H1 (cell line): ENCODE results near the gene TWIST1. TPM values are rescaled to one million over a fixed set of nuclear protein-coding genes. Genes with fewer than 3 reads are reported as not detected.

Experiments used
- CTCF ChIA-PET: fragments of 300-600 bp; sonication (Branson Sonifier 250); formaldehyde crosslinking; loops from one replicate; lab custom pipeline; 2021; ENCODE audit not compliant: partially characterized antibody; lab: Charles Lee
- POLR2A ChIA-PET: fragments of 300-600 bp; sonication (Branson Sonifier 250); formaldehyde crosslinking; loops from one replicate; lab custom pipeline; 2021; ENCODE audit warnings: inconsistent platforms; ENCODE audit not compliant: partially characterized antibody; lab: Charles Lee
- DNase-seq, 2 experiments: peaks; one replicate each; pipeline versions ENCODE4 v3.0.0 to v3.0.0-alpha.2; 2010 to 2022; ENCODE audit warnings: low spot score in 2 of 2, low read depth in 1 of 2, mixed read lengths in 1 of 2
- FAIRE-seq: peaks from 2 replicates; lab custom pipeline; 2011; peaks lifted over from hg19 to GRCh38; lab: Jason Lieb, UNC
- H2AFZ ChIP-seq: 2 replicates; pipeline ENCODE4 v1.8.1; 2012; ENCODE audit warnings: low read length, inconsistent platforms
- H2AK5ac ChIP-seq: 2 replicates; pipeline ENCODE4 v1.6.1; 2013; ENCODE audit warnings: low read depth, low read length
- H2BK120ac ChIP-seq: replicated peaks from 2 replicates; pipeline ENCODE3; 2013; ENCODE audit warnings: low read depth, low read length, inconsistent platforms
- H2BK12ac ChIP-seq: 2 replicates; pipeline ENCODE4 v1.6.1; 2013; ENCODE audit warnings: low read depth, low read length
- H2BK15ac ChIP-seq: 2 replicates; pipeline ENCODE4 v1.6.1; 2013; ENCODE audit warnings: low read length
- H2BK20ac ChIP-seq: 2 replicates; pipeline ENCODE4 v1.6.1; 2013; ENCODE audit warnings: low read length
- H2BK5ac ChIP-seq: 2 replicates; pipeline ENCODE4 v1.6.1; 2013; ENCODE audit warnings: low read depth, low read length
- H3K14ac ChIP-seq: 2 replicates; pipeline ENCODE4 v1.6.1; 2013; ENCODE audit warnings: inconsistent platforms; ENCODE audit not compliant: insufficient read length
- H3K18ac ChIP-seq: 2 replicates; pipeline ENCODE4 v1.6.1; 2013; ENCODE audit warnings: low read length; ENCODE audit errors: extremely low read depth
- H3K23ac ChIP-seq: 2 replicates; pipeline ENCODE4 v1.6.1; 2013; ENCODE audit warnings: inconsistent platforms; ENCODE audit not compliant: insufficient read length
- H3K23me2 ChIP-seq: 2 replicates; pipeline ENCODE4 v1.6.1; 2013; ENCODE audit warnings: low read depth, low read length
- H3K27ac ChIP-seq: 2 replicates; pipeline ENCODE4 v1.6.1; 2011; ENCODE audit warnings: low read depth, low read length, inconsistent platforms
- H3K27me3 ChIP-seq, 4 experiments: replicated peaks in 1 of 4; 1 replicate in 1 of 4; 2 replicates in 3 of 4; pipeline versions ENCODE4 v1.6.1 to v1.8.1; 2011 to 2013; ENCODE audit warnings: low read length in 3 of 4, mild to moderate bottlenecking in 3 of 4, inconsistent platforms in 2 of 4, mixed read lengths in 2 of 4, moderate library complexity in 1 of 4; ENCODE audit not compliant: control insufficient read depth in 3 of 4, insufficient read depth in 3 of 4; ENCODE audit errors: extremely low read depth in 1 of 4
- H3K36me3 ChIP-seq, 4 experiments: 2 replicates each; pipeline versions ENCODE4 v1.6.1 to v1.8.1; 2011 to 2013; ENCODE audit warnings: mild to moderate bottlenecking in 4 of 4, low read length in 3 of 4, moderate library complexity in 2 of 4, control low read depth in 1 of 4, inconsistent platforms in 1 of 4; ENCODE audit not compliant: insufficient read depth in 4 of 4, control insufficient read depth in 2 of 4
- H3K4ac ChIP-seq: replicated peaks from 2 replicates; pipeline ENCODE3; 2013; ENCODE audit warnings: low read length, low read depth, mixed read lengths, inconsistent platforms; ENCODE audit not compliant: insufficient read length
- H3K4me1 ChIP-seq, 4 experiments: replicated peaks in 1 of 4; 1 replicate in 1 of 4; 2 replicates in 3 of 4; pipeline versions ENCODE4 v1.6.1 to v1.8.1; 2011 to 2013; ENCODE audit warnings: low read length in 3 of 4, inconsistent platforms in 2 of 4, mixed read lengths in 1 of 4; ENCODE audit not compliant: insufficient read depth in 4 of 4, control insufficient read depth in 3 of 4
- H3K4me2 ChIP-seq, 2 experiments: 2 replicates each; pipeline versions ENCODE4 v1.6.1 to v1.8.1; 2011 to 2013; ENCODE audit warnings: low read depth in 2 of 2, low read length in 2 of 2, control low read depth in 1 of 2, inconsistent platforms in 1 of 2, mild to moderate bottlenecking in 1 of 2; ENCODE audit not compliant: insufficient read depth in 1 of 2
- H3K4me3 ChIP-seq, 4 experiments: fragments of 200-600, 300-600 bp in 1 of 4; sonication (generic), shearing (Covaris generic), sonication (Bioruptor Twin) in 1 of 4; 2 replicates each; pipeline versions ENCODE4 v1.5.1 to v1.8.1; 2011 to 2016; ENCODE audit warnings: low read length in 4 of 4, low read depth in 3 of 4, control low read depth in 2 of 4, inconsistent platforms in 2 of 4, mild to moderate bottlenecking in 2 of 4, mixed read lengths in 1 of 4, moderate library complexity in 1 of 4; ENCODE audit not compliant: insufficient read depth in 2 of 4; ENCODE audit errors: extremely low read depth in 1 of 4
- H3K56ac ChIP-seq: replicated peaks from 2 replicates; pipeline ENCODE3; 2013; ENCODE audit warnings: low read depth, mild to moderate bottlenecking, mixed read lengths, low read length, inconsistent platforms; ENCODE audit not compliant: insufficient read length
- H3K79me1 ChIP-seq: 2 replicates; pipeline ENCODE4 v1.6.1; 2013; ENCODE audit warnings: low read depth, low read length, control low read depth
- H3K79me2 ChIP-seq, 2 experiments: 2 replicates each; pipeline versions ENCODE4 v1.6.1 to v1.8.1; 2012 to 2013; ENCODE audit warnings: low read length in 2 of 2, mild to moderate bottlenecking in 2 of 2, inconsistent platforms in 1 of 2; ENCODE audit not compliant: insufficient read depth in 2 of 2, control insufficient read depth in 1 of 2
- H3K9ac ChIP-seq, 4 experiments: replicated peaks in 1 of 4; 1 replicate in 1 of 4; 2 replicates in 3 of 4; pipeline versions ENCODE4 v1.6.1 to v1.8.1; 2011 to 2013; ENCODE audit warnings: low read depth in 3 of 4, low read length in 3 of 4, control low read depth in 2 of 4, mild to moderate bottlenecking in 2 of 4, moderate library complexity in 2 of 4, inconsistent platforms in 1 of 4; ENCODE audit errors: extremely low read depth in 1 of 4
- H3K9me3 ChIP-seq, 2 experiments: 2 replicates each; pipeline versions ENCODE4 v1.6.1 to v1.8.1; 2012 to 2013; ENCODE audit warnings: mild to moderate bottlenecking in 2 of 2, moderate library complexity in 2 of 2, control low read depth in 1 of 2, inconsistent platforms in 1 of 2, low read depth in 1 of 2, low read length in 1 of 2, mixed read lengths in 1 of 2; ENCODE audit not compliant: insufficient read depth in 2 of 2
- H4K20me1 ChIP-seq, 2 experiments: replicated peaks in 1 of 2; 2 replicates each; pipeline versions ENCODE3 to v1.8.1; 2011 to 2013; ENCODE audit warnings: inconsistent platforms in 2 of 2, low read length in 2 of 2, mild to moderate bottlenecking in 1 of 2; ENCODE audit not compliant: insufficient read depth in 2 of 2, control insufficient read depth in 1 of 2
- H4K5ac ChIP-seq: 2 replicates; pipeline ENCODE4 v1.6.1; 2013; ENCODE audit warnings: low read length, low read depth, mixed read lengths, inconsistent platforms; ENCODE audit not compliant: insufficient read length
- H4K8ac ChIP-seq: 2 replicates; pipeline ENCODE4 v1.8.0; 2013; ENCODE audit warnings: mild to moderate bottlenecking, moderate library complexity, low read length, inconsistent platforms; ENCODE audit not compliant: insufficient read depth; ENCODE audit errors: extremely low read depth
- H4K91ac ChIP-seq: replicated peaks from 2 replicates; pipeline ENCODE3; 2013; ENCODE audit warnings: low read length, mixed read lengths, inconsistent platforms; ENCODE audit not compliant: insufficient read length
- ASH2L ChIP-seq: fragments of 200-600, 300-600 bp; sonication (generic); IDR thresholded peaks from one replicate; pipeline ENCODE4 v1.7.1; 2017; ENCODE audit warnings: low read length
- CEBPB ChIP-seq: IDR thresholded peaks from 2 replicates; pipeline ENCODE4 v1.6.1; 2012; ENCODE audit warnings: low read depth, low read length
- EP300 ChIP-seq, 2 experiments: IDR thresholded peaks; 1 replicate in 1 of 2; 2 replicates in 1 of 2; pipeline ENCODE4 v1.6.1; 2011 to 2012; ENCODE audit warnings: low read depth in 2 of 2, low read length in 2 of 2, mild to moderate bottlenecking in 2 of 2, borderline replicate concordance in 1 of 2, inconsistent platforms in 1 of 2, moderate library complexity in 1 of 2
- FOSL1 ChIP-seq: IDR thresholded peaks from 2 replicates; pipeline ENCODE4 v1.6.1; 2011; ENCODE audit warnings: mild to moderate bottlenecking, low read depth, low read length, moderate library complexity; ENCODE audit not compliant: insufficient read depth
- HDAC6 ChIP-seq: IDR thresholded peaks from one replicate; pipeline ENCODE4 v1.7.1; 2012; ENCODE audit warnings: low read depth, mild to moderate bottlenecking, inconsistent platforms, low read length, moderate library complexity
- PHF8 ChIP-seq: fragments of 200-600 bp; sonication (generic); conservative IDR thresholded peaks from 2 replicates; pipeline ENCODE4 v1.7.1; 2012; ENCODE audit warnings: low read depth, mild to moderate bottlenecking, inconsistent platforms, low read length, moderate library complexity
- RFX5 ChIP-seq: IDR thresholded peaks from 2 replicates; pipeline ENCODE4 v1.6.1; 2011; ENCODE audit warnings: low read depth, low read length, improper control_type of control experiment, borderline replicate concordance
- TAF7 ChIP-seq: optimal IDR thresholded peaks from 2 replicates; pipeline ENCODE3; 2011; ENCODE audit warnings: low read depth, mild to moderate bottlenecking, inconsistent platforms, low read length, moderate library complexity, borderline replicate concordance
- TEAD4 ChIP-seq: IDR thresholded peaks from 2 replicates; pipeline ENCODE4 v1.6.1; 2012; ENCODE audit warnings: low read depth, low read length, inconsistent platforms, mixed read lengths
- WGBS, 2 experiments: shearing (Covaris generic) in 1 of 2; methylation state at CpG; one replicate each; pipeline versions ENCODE4 v1.1.6 to v1.1.7; 2013 to 2015; ENCODE audit warnings: low lambda C conversion rate in 2 of 2, mixed read lengths in 2 of 2, inconsistent platforms in 1 of 2, low coverage in 1 of 2, missing lambda C conversion rate in 1 of 2; ENCODE audit not compliant: insufficient replicate concordance in 2 of 2, insufficient coverage in 1 of 2, insufficient read length in 1 of 2; ENCODE audit errors: extremely low coverage in 1 of 2, missing lambda C conversion rate in 1 of 2; 5-methylcytosine and 5-hydroxymethylcytosine counted together
- polyA plus RNA-seq, 7 experiments: library from polyadenylated mRNA; depleted of rRNA in 3 of 7; stranded (reverse) in 5 of 7; unstranded in 2 of 7; fragments of >200 nt in 5 of 7; fragments of 200-250 nt in 2 of 7; gene quantifications; 1 replicate in 5 of 7; 2 replicates in 1 of 7; 4 replicates in 1 of 7; pipeline versions ENCODE4 v1.2.1 to v1.2.3, GENCODE V29; 2011 to 2013; ENCODE audit warnings: missing spikeins in 2 of 7, mixed read lengths in 2 of 7
- total RNA-seq: library from RNA; stranded (reverse); fragmentation: NEBNext Ultra II Directional; extraction: Animal tissue kit (Norgen Biotek cat#: 25700); gene quantifications from 2 replicates; pipeline ENCODE4 v1.2.1, GENCODE V29; 2021
- TF ChIP-seq, protein P1 (sequence below): IDR thresholded peaks from 2 replicates; pipeline ENCODE4 v1.6.1; 2011; ENCODE audit warnings: low read depth, mild to moderate bottlenecking, low read length; ENCODE audit not compliant: insufficient read depth
- TF ChIP-seq, protein P2 (sequence below): IDR thresholded peaks from 2 replicates; pipeline ENCODE4 v1.6.1; 2012; ENCODE audit warnings: low read length, inconsistent platforms

Gene TWIST1
- total and polyA plus RNA-seq, 2 of the 8 experiments (the other 6 are each of a cell fraction or from before 2014, with no cell fraction given), result 0.29 to 0.52 TPM

GRCh38 chr7:19104811-19105210 is 12.6 kb downstream of the TWIST1 start:
- no peak overlapping the region for H2AFZ ChIP-seq
- no peak overlapping the region for H3K56ac ChIP-seq
- no peak overlapping the region for H3K9ac ChIP-seq
- no peak overlapping the region for H2BK120ac ChIP-seq
- no peak overlapping the region for H3K23ac ChIP-seq
- WGBS, 2 experiments, result 77% methylated on average over 4 of the region's 4 CpGs; no CpG with 5 or more reads in 1 of the 2 experiments
- peaks cover 0 to 7% of the 10 kb centered on the region in 2 experiments for H4K20me1 ChIP-seq
- no peak overlapping the region for H2BK15ac ChIP-seq
- ChIA-PET CTCF (interaction anchor here (0.5 to 1.4 kb wide), 4 partner anchors 12 to 387 kb away, joined by 3 read pairs; partner anchors contain the start of genes FERD3L and TWIST1), POLR2A (interaction anchor here (5.8 kb wide), 1 partner anchor 13 kb away, joined by 41 read pairs; the partner anchor contains the start of gene TWIST1)
- H4K8ac ChIP-seq, result no peak overlapping the region
- no peaks in the 10 kb centered on the region for H3K79me1 ChIP-seq
- peaks cover 15% of the 10 kb centered on the region for H3K23me2 ChIP-seq
- H3K4me2 ChIP-seq, result no peak overlapping the region
- H3K27ac ChIP-seq, result no peak overlapping the region
- H3K79me2 ChIP-seq, result no peaks in the 10 kb centered on the region
- H2BK5ac ChIP-seq, result no peak overlapping the region
- no peak overlapping the region for H3K18ac ChIP-seq
- H4K5ac ChIP-seq, result no peak overlapping the region
- no peak overlapping the region for H4K91ac ChIP-seq
- FAIRE-seq, result no peak
- no peak overlapping the region for H3K14ac ChIP-seq
- H3K36me3 ChIP-seq, result no peaks in the 10 kb centered on the region
- H2AK5ac ChIP-seq, result no peak overlapping the region
- H3K27me3 ChIP-seq, result peaks cover 37 to 63% (median 52%) of the 10 kb centered on the region in 4 experiments
- no peak for DNase-seq
- H2BK12ac ChIP-seq, result no peak overlapping the region
- no peak overlapping the region for H3K4ac ChIP-seq
- H2BK20ac ChIP-seq, result no peak overlapping the region
- peaks cover 8 to 26% (median 11%) of the 10 kb centered on the region in 4 experiments; a peak in 6 of 7 replicates for H3K4me1 ChIP-seq
- H3K4me3 ChIP-seq, result no peak overlapping the region
- H3K9me3 ChIP-seq, result no peaks in the 10 kb centered on the region
- no peak for TF ChIP-seq CEBPB
- TF ChIP-seq, protein P1, sequence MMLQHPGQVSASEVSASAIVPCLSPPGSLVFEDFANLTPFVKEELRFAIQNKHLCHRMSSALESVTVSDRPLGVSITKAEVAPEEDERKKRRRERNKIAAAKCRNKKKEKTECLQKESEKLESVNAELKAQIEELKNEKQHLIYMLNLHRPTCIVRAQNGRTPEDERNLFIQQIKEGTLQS, result no peak
- no peak for TF ChIP-seq RFX5
- TF ChIP-seq HDAC6, result no peak
- TF ChIP-seq TAF7, result no peak
- no peak for TF ChIP-seq TEAD4
- no peak for TF ChIP-seq ASH2L
- no peak for TF ChIP-seq FOSL1
- no peak for TF ChIP-seq PHF8
- no peak for TF ChIP-seq EP300 (IDR thresholded peaks at IDR 0.05; ENCODE audit: borderline replicate concordance in 1 of 2, low read depth in 2 of 2, low read length in 2 of 2)
- TF ChIP-seq, protein P2, sequence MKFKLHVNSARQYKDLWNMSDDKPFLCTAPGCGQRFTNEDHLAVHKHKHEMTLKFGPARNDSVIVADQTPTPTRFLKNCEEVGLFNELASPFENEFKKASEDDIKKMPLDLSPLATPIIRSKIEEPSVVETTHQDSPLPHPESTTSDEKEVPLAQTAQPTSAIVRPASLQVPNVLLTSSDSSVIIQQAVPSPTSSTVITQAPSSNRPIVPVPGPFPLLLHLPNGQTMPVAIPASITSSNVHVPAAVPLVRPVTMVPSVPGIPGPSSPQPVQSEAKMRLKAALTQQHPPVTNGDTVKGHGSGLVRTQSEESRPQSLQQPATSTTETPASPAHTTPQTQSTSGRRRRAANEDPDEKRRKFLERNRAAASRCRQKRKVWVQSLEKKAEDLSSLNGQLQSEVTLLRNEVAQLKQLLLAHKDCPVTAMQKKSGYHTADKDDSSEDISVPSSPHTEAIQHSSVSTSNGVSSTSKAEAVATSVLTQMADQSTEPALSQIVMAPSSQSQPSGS, result no peak
